GM21576 (cell line): Measurements from ENCODE around the gene CYLD.

ENCODE experiments used
- ATAC-seq: cut with Tn5 transposase; IDR thresholded peaks from one replicate; pipeline ENCODE4 v1.9.1; 2021; ENCODE audit warnings: mild to moderate bottlenecking, moderate library complexity; ENCODE audit not compliant: unreplicated experiment

Gene CYLD

GRCh38 chr16:50814541-50814940, 72.7 kb downstream of the CYLD start:
- no peak for ATAC-seq

- no peak for ATAC-seq
These were observed 73.5 kb downstream of the CYLD start for GRCh38 chr16:50815382-50815781.

DNA sequence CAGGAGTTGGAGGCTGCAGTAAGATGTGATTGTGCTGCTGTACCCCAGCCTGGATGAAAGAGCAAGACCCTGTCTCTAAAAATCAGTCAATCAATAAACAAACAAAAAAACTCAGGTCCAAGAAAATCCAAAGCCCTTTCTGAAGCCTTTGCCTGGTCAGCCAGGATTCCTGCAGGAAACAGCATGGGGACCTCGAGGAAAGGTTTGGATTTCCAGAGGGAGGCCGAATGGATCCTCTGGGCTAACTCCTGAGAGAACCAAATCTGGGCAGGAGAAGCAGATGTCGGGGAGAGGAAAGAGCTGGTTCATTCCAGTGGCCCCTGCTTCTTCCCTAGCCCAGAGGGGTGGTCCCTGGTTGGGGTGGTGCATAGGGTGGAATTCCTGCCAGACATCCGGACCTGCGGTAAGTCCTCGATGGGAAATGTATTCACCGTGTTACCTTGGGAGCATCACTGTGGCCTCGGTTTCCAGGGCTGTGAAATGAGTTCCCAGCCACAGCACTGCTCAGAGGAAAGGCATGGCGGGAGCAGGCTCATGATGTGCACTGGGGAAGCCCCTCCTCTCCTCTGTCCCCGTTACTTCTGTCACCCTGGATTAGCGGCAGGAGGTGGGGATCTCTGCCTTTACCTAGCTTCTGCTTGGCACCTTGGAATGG, 75.1 kb downstream of the CYLD start:
- no peak for ATAC-seq

DNA sequence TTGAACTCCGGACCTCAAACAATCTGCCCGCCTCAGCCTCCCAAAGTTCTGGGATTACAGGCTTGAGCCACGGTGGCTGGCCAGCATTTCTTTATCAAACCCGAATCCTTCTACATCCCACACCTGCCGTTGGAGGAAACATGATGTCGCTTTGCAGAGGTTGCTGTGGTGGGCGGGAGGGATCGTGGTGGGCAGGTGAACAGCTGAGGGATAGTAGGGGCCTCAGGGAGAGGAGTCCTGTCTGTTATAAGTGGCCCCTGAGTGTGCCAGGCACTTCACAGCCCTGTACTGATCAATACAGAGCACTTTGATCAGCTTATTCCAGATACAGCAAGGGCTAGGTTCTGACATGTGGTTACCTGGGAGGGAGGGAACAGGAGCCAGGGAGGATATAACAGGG, 76.5 kb downstream of the CYLD start:
- ATAC-seq = no peak

- no peak for ATAC-seq
These were observed 77.8 kb downstream of the CYLD start for GRCh38 chr16:50819706-50820105.

GRCh38 chr16:50820225-50820624, 78.3 kb downstream of the CYLD start:
- ATAC-seq = no peak

DNA sequence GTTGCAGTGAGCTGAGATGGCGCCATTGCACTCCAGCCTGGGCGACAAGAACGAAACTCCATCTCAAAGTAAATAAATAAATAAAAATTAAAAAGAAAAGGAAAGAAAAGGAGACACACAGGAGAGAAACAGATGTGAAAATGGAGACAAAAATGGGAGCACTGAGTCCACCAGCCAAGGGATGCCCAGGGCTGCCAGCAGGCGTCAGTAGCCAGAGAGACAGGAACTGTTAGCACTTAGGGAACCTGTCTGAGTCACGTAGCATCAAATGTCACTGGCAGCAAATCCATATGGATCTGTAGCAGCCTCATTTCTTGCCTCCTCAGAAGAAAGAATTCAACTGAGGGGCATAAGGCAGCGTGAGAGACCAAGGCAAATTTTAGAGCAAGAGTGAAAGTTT, 79.7 kb downstream of the CYLD start:
- no peak for ATAC-seq

DNA sequence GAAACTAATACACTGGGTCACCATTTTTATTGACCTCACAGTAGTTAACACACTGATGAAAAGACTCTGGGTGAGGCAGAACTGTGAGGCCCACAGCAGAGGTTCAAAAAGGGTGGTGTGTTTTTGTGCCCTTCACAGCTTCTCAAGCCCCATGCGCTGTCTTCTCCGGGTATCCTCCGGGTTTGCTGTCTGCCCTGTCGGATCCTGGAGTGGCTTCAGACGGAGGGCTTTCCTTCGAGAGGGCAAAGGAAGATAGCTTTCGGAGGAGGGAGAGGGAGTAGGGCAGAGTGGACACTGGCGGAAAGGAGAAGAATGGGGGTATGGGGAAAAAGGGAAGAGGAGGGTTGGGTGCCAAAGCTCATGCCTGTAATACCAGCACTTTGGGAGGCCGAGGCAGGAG, 80.8 kb downstream of the CYLD start:
- no peak for ATAC-seq

DNA sequence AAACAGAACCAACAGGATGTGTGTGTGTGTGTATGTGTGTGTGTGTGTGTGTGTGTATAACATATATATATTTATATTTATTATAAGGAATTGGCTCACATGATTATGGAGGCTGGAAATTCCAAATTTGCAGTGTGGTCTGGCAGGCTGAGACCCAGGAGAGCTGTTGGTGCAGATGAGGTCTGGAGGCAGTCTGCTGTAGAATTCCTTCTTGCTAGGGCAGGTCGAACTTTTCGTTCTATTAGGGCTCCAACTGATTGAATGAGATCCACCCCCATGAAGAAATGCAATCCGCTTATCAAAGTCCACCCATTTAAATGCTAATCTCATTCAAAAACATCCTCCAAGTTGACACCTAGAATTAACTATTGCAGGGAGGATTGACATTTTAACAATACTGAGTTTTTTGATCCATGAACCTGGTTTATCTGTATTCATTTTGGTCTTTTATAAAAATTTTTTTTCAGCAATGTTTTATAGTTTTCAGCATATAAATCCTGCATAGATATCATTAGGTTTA, 85.0 kb downstream of the CYLD start:
- ATAC-seq = no peak

- ATAC-seq = no peak
These were observed 86.3 kb downstream of the CYLD start for GRCh38 chr16:50828164-50828702.

- no peak for ATAC-seq
These were observed 88.8 kb downstream of the CYLD start for GRCh38 chr16:50830698-50831097.

DNA sequence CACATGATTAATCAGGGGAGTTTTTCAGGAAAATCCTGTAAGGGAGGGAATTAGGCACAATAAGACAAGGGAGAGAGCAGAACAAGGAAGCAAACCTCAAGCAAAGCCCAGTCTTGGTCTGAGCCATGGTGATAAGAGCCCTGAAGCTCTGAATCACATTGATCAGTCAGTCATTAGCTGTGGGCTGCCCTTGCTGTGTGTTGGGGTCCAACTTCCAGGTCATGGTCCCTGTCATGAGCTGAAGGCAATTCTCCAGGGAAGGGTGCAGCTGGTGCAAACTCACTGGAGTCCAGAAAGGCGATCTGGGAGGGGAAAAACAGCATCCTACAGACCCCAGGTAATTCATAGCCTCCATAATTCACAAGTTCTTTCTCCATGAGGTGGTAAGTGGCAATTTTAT, 89.9 kb downstream of the CYLD start:
- no peak for ATAC-seq

- ATAC-seq = no peak
These were observed 92.0 kb downstream of the CYLD start for GRCh38 chr16:50833929-50834328.

- ATAC-seq = no peak
These were observed 92.8 kb downstream of the CYLD start for GRCh38 chr16:50834701-50835100.

DNA sequence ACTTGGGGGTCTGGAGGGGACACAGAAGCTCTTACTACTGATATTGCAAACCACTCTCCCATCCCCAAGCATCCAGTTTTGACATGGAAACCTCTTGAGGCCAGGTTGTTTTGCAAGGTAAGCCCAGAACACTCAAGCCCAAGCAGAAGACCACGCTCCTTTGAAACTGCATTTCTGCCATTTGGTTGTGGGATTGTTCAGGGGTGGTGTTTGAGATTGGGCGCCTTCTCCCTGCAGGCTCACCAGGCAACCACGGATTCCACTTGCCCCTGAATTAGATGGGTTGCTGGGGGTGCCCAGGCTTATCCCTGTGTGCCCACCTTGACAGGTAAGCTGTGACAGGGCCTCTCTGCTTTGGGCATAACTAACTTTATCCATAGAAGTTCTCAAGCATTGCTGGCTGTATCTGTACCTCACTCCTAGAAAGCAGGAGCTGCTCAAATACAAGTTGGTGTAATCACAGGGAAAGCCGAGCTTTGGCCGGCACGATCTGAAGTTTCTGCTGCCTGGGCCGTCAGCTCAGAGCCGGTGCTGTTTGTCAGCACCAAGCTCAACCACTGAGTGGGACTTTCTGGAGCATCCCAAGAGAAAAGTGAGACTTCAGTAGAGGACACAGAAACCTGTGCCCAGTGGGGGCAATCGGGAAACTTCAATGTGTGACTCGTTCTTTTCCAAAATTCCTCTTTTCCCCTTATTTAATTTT, 93.6 kb downstream of the CYLD start:
- no peak for ATAC-seq

DNA sequence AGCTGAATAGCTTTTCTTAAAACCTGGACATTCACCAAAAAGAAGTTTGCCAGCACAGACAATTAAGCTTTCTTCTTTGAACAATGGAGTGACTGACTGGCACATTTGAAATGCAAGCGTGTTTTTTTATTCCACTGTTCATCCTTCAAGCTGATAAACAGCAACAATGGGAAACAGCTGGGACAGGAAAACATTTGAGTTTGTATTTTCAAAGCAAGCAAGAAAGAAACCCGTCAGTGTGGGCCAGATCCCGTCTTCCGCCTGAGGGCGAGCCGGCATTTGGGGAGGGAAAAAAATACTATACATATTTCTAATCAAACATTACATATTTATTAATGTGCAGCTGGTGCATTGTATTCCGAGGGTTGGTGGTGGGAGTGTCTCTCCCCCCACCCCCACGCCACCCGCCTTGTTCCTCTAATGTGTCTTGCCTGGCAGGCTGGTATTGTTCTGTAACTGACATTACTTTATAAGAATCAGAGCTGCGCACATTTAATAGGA, 94.3 kb downstream of the CYLD start:
- ATAC-seq = no peak

GRCh38 chr16:50837324-50837723, 95.4 kb downstream of the CYLD start:
- ATAC-seq = no peak

DNA sequence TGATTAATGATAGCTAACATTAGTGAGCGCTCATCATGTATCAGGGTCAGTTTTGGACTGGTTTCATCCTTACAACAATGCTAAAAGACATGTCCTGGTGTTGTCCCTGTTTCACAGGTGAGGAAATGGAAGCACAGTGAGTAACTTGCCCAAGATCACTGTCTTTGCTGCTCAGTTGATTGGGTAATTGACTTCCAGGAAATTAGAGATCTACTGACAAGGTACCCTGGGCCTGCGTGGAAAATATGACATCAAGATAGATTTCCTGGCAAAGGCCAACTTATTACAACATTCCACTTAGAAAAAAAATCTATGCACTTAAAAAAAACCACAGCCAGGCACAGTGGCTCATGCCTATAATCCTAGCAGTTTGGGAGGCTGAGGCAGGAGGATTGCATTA, 96.3 kb downstream of the CYLD start:
- ATAC-seq = no peak

- no peak for ATAC-seq
These were observed 97.0 kb downstream of the CYLD start for GRCh38 chr16:50838885-50839284.

- no peak for ATAC-seq
These were observed 97.5 kb downstream of the CYLD start for GRCh38 chr16:50839356-50839755.

DNA sequence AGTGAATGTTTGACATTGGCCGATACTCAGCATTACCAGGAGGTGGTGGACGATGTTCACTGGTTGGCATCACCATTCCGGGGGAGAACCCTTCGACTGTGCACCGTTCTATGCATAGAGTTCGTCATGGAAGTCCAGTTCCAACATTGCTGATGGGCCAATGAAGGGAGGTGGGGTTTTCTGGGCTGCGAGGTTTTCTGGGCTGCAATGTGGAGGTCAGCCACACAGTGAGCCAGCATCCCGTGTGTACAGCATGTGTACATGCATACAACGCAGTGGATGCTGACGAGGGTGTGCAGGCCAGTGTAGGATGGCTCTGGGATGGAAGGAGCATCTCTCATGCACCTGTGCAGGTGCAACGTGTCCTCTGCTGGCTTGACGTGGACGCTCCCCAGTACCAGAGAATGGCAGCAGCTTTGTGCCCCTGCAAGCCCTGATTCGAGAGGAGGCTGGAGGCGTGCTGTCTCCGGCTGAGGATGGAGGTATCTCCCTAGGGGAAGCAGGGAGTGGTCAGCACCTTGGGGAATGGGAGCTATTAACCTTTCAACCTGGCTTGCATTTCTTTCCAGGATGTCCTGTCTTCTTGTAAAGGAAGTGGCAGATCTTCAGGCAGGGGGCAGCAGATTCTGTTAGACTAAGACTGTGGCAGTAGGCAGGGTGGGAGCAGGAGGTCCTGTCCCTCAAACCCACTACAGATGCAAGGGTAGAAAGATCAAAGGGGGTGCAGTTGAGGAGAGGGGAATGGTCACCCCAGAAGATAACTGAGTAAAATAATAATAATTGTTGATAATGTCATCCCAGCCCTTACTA, 98.2 kb downstream of the CYLD start:
- ATAC-seq = no peak
